Measurements from ENCODE around the gene WDR90. TPM values are rescaled to one million over a fixed set of nuclear protein-coding genes. Genes with fewer than 3 reads are reported as not detected.

The WDR90 gene
- total RNA-seq, 2 donors from 2014 or later: 3.0 to 5.7 TPM

DNA sequence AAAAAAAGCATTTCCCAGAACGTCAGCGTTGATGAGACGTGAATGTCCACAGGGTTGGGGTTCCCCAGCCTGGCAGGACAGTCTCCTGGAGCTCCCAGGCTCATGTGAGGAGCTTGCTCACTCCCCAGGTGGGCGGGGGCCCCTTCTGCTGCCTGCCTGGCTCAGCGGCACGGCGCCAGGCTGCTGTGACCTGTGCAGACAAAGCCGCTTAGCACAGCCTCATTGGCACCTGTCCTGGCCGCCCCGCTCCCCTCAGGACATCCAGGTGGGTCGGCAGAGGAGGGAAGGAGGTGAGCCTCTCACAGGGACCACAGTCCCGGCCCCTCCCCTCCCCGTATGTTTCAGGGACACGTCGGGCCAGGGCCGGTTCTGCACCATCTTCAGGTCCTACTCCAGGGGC, 31.3 kb upstream of the WDR90 start:
- H3K27ac ChIP-seq: no peak overlapping the region
- TF ChIP-seq, protein P1, sequence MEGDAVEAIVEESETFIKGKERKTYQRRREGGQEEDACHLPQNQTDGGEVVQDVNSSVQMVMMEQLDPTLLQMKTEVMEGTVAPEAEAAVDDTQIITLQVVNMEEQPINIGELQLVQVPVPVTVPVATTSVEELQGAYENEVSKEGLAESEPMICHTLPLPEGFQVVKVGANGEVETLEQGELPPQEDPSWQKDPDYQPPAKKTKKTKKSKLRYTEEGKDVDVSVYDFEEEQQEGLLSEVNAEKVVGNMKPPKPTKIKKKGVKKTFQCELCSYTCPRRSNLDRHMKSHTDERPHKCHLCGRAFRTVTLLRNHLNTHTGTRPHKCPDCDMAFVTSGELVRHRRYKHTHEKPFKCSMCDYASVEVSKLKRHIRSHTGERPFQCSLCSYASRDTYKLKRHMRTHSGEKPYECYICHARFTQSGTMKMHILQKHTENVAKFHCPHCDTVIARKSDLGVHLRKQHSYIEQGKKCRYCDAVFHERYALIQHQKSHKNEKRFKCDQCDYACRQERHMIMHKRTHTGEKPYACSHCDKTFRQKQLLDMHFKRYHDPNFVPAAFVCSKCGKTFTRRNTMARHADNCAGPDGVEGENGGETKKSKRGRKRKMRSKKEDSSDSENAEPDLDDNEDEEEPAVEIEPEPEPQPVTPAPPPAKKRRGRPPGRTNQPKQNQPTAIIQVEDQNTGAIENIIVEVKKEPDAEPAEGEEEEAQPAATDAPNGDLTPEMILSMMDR (IDR thresholded peaks at IDR 0.05): no peak
- H3K4me1 ChIP-seq: no peaks in the 10 kb centered on the region
- H3K9me3 ChIP-seq: no peaks in the 10 kb centered on the region
- DNase-seq (ENCODE audit: low spot score): no peak
- no peaks in the 10 kb centered on the region for H3K27me3 ChIP-seq
- H3K36me3 ChIP-seq: no peaks in the 10 kb centered on the region
- no peak overlapping the region for H3K4me3 ChIP-seq

DNA sequence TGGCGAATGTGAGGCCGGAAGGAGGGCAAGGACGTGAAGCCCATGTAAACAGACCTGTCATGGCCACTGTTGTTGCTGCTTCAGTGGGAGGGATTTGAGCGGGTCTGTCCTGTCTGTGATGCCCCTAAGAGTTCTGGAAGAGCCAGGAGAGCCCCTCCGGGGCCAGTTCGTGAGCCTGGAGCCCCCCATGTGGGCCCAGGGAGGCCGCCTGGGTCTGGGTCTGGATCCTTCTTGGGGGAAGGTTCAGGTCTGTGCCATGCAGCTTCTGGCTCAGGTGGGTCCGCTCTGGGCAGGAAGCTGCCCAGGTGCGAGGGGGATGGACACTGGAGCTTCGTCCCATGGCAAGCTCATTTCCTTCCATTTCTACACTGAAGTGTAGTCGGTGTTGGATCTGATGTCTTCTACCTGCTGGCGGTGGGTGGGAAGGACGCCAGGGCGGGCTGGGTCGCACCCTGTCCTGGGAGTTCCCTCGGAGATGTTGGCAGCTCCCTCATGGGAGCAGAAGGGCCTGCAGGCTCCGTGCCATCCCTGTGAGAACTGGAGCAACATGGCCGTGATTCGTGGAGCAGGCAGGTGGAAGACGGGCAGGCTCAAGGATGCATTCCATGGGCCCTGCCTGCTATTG, 29.6 kb upstream of the WDR90 start:
- DNase-seq (ENCODE audit: low spot score): no peak
- H3K4me3 ChIP-seq: no peak overlapping the region

DNA sequence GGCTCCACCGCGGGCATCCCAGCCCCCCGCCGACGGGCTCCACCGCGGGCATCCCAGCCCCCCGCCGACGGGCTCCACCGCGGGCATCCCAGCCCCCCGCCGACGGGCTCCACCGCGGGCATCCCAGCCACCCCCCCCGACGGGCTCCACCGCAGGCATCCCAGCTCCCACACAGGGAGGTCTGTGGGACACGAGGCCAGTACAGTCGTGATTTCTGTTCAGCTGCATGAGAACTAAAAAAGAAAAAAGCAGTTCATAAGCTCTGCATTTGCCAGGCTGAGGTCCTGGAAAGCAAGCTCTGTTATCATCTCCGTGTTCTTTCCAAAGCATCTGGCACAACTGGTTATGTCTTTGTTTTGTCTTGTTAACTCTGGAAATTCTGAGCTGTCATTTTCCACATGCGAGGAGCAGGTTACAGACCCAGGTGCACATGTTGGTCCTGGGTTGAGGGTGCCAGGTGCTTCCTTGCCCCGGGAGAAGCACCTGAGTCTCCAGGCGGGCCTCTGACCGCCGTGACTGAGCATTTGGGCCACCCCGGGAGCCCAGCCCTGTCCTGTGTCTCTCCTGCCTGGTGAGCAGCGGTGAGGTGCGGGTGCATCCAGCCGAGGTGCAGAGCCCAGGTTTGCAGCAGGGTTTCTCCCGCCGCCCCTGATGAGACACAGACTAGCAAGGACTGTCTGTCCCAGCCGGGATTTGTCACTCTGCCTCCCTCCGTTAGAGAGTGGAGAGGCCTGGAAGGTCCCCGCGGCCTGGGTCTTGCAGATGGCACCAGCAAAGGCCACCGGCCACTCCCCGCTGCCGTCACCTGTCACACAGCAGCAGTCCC, 28.3 kb upstream of the WDR90 start:
- no peak for DNase-seq (ENCODE audit: low spot score)
- TF ChIP-seq, protein P1 (IDR thresholded peaks at IDR 0.05): no peak
- no peak overlapping the region for H3K4me3 ChIP-seq
- no peaks in the 10 kb centered on the region for H3K9me3 ChIP-seq
- no peak overlapping the region for H3K27ac ChIP-seq
- no peaks in the 10 kb centered on the region for H3K36me3 ChIP-seq
- H3K4me1 ChIP-seq: no peaks in the 10 kb centered on the region
- H3K27me3 ChIP-seq: no peaks in the 10 kb centered on the region

More for the DNA sequence above, 29.6 kb upstream of the WDR90 start:
- TF ChIP-seq, protein P1 (IDR thresholded peaks at IDR 0.05): no peak
- Histone ChIP-seq H3K4me1 (no peaks in the 10 kb centered on the region), H3K27me3 (no peaks in the 10 kb centered on the region), H3K27ac (no peak overlapping the region), H3K36me3 (no peaks in the 10 kb centered on the region), H3K9me3 (no peaks in the 10 kb centered on the region)

DNA sequence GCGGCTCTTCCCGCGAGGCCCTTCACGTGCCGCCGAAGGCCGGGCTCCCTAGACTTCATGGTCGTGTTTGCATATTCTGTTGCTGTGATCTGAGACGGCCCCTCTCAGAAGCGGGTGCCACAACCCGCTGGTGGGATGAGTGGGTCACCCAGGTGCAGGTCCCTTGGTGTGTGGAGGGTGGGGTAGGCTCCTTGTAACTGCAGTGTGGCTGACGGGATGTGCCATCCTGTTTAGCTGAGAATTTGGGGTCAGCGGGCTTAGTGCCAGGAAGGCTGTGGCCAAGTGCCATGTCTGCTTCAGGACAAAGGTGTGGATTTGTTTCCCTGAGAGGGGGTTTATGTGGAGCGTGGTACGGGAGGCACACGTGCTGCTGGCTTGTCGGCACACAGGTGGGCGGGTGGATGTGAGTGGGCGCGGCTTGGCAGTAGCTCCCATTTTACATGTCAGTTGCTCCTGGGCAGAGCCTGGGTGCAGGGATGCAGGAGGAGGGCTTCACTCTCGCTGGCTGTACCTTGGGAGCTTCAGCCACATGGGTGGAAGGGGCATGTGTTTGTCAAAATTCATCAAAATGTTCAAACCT, 27.5 kb upstream of the WDR90 start:
- Histone ChIP-seq H3K27me3 (no peaks in the 10 kb centered on the region), H3K9me3 (no peaks in the 10 kb centered on the region), H3K4me3 (no peak overlapping the region), H3K4me1 (no peaks in the 10 kb centered on the region), H3K27ac (no peak overlapping the region), H3K36me3 (no peaks in the 10 kb centered on the region)
- TF ChIP-seq, protein P1 (IDR thresholded peaks at IDR 0.05): no peak
- DNase-seq (ENCODE audit: low spot score): no peak

DNA sequence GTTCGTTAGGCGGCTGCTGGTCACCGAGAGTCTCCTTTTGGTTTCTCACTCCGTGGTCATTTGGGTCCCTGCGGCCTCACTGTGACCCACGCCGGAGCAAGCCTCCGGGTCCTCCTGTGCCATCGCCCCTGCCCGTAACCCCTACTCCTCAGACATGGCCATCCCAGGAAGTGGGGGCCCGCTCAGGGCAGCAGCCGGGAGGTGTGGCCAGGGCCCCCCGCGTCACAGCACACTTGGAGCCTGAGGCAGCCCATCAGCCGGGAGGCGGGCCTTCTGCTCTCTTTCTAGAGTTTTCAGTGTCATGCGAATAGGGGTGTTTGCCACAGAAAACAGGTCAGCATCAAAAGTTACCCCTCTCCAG, 26.3 kb upstream of the WDR90 start:
- H3K4me1 ChIP-seq: peaks cover 0 to 9% of the 10 kb centered on the region in 2 donors
- no peaks in the 10 kb centered on the region for H3K9me3 ChIP-seq
- TF ChIP-seq, protein P1 (IDR thresholded peaks at IDR 0.05): no peak
- no peaks in the 10 kb centered on the region for H3K36me3 ChIP-seq
- no peaks in the 10 kb centered on the region for H3K27me3 ChIP-seq
- H3K27ac ChIP-seq: no peak overlapping the region
- H3K4me3 ChIP-seq: no peak overlapping the region
- no peak for DNase-seq (ENCODE audit: low spot score)

All from right atrium auricular region (tissue), 2 donors.